ENCODE results near the gene GALNT2. TPM values are rescaled to one million over a fixed set of nuclear protein-coding genes. Genes with fewer than 3 reads are reported as not detected.
A peak's percentile ranks its signal among the peaks of the same experiment; 100 is the strongest.

The GALNT2 gene
- polyA plus RNA-seq, 6 donors from 2014 or later, result 15.1 to 22.4 (median 17.5) TPM

GRCh38 chr1:230295367-230295766, 228.3 kb downstream of the GALNT2 start:
- H3K27ac Mint-ChIP-seq, result peak overlapping the region in 3 of 6 donors; percentile 22 to 73 (median 24)
- ATAC-seq (ENCODE audit: low read depth in 2 of 2), result no peak

GRCh38 chr1:230299191-230300006, 232.4 kb downstream of the GALNT2 start:
- no peaks in the 10 kb centered on the region for H3K36me3 Mint-ChIP-seq
- no peak for DNase-seq
- H3K27me3 Mint-ChIP-seq, result no peaks in the 10 kb centered on the region
- peak; percentile 37 to 47 for ATAC-seq (ENCODE audit: low read depth in 2 of 2)
- peaks cover 0 to 4% (median 0%) of the 10 kb centered on the region in 7 donors for H3K9me3 Mint-ChIP-seq
- H3K4me3 Mint-ChIP-seq, result peak overlapping the region in 7 of 8 donors; percentile 42 to 87 (median 53)
- peak overlapping the region in 5 of 6 donors; percentile 74 to 96 (median 94) for H3K27ac Mint-ChIP-seq
- peaks cover 34 to 55% (median 41%) of the 10 kb centered on the region in 3 donors for H3K4me1 Mint-ChIP-seq

More at GRCh38 chr1:230295367-230295766, 228.3 kb downstream of the GALNT2 start:
- Mint-ChIP-seq H3K4me3 (no peak overlapping the region), H3K9me3 (peaks cover 0 to 5% (median 0%) of the 10 kb centered on the region in 7 donors), H3K36me3 (no peaks in the 10 kb centered on the region), H3K4me1 (peaks cover 46 to 58% (median 57%) of the 10 kb centered on the region in 3 donors), H3K27me3 (no peaks in the 10 kb centered on the region)
- no peak for DNase-seq

GRCh38 chr1:230300322-230301301, 233.6 kb downstream of the GALNT2 start:
- Mint-ChIP-seq H3K27me3 (no peaks in the 10 kb centered on the region), H3K4me1 (peaks cover 38 to 47% (median 42%) of the 10 kb centered on the region in 3 donors), H3K36me3 (no peaks in the 10 kb centered on the region), H3K4me3 (peak overlapping the region in 7 of 8 donors; percentile 45 to 87 (median 69)), H3K9me3 (peaks cover 0 to 4% (median 0%) of the 10 kb centered on the region in 7 donors), H3K27ac (peak overlapping the region; percentile 59 to 96 (median 88))
- DNase-seq (peak; percentile 60), ATAC-seq (ENCODE audit: low read depth in 2 of 2) (peak; percentile 85 to 87)

GRCh38 chr1:230301322-230301721, 234.3 kb downstream of the GALNT2 start:
- Mint-ChIP-seq H3K27ac (peak overlapping the region in 5 of 6 donors; percentile 39 to 96 (median 86)), H3K36me3 (no peaks in the 10 kb centered on the region), H3K27me3 (no peaks in the 10 kb centered on the region), H3K9me3 (peaks cover 0 to 4% (median 0%) of the 10 kb centered on the region in 7 donors), H3K4me3 (peak overlapping the region in 7 of 8 donors; percentile 8 to 86 (median 56)), H3K4me1 (peaks cover 33 to 47% (median 45%) of the 10 kb centered on the region in 3 donors)
- DNase-seq (no peak), ATAC-seq (ENCODE audit: low read depth in 2 of 2) (peak; percentile 6 to 9)

- DNase-seq (no peak), ATAC-seq (ENCODE audit: low read depth in 2 of 2) (no peak)
- Mint-ChIP-seq H3K9me3 (peaks cover 0 to 4% (median 0%) of the 10 kb centered on the region in 7 donors), H3K4me3 (peak overlapping the region in 6 of 8 donors; percentile 25 to 79 (median 54)), H3K4me1 (peaks cover 33 to 49% (median 47%) of the 10 kb centered on the region in 3 donors), H3K27ac (peak overlapping the region in 5 of 6 donors; percentile 80 to 96 (median 86)), H3K27me3 (no peaks in the 10 kb centered on the region), H3K36me3 (no peaks in the 10 kb centered on the region)
These were observed 234.8 kb downstream of the GALNT2 start for GRCh38 chr1:230301822-230302221.

- Mint-ChIP-seq H3K4me3 (no peak overlapping the region), H3K36me3 (no peaks in the 10 kb centered on the region), H3K4me1 (peaks cover 40 to 54% (median 54%) of the 10 kb centered on the region in 3 donors), H3K9me3 (no peaks in the 10 kb centered on the region), H3K27ac (peak overlapping the region in 5 of 6 donors; percentile 15 to 75 (median 53)), H3K27me3 (no peaks in the 10 kb centered on the region)
- ATAC-seq (ENCODE audit: low read depth in 2 of 2) (no peak), DNase-seq (no peak)
These were observed 236.0 kb downstream of the GALNT2 start for GRCh38 chr1:230303069-230303468.

- Mint-ChIP-seq H3K9me3 (no peaks in the 10 kb centered on the region), H3K4me1 (peaks cover 40 to 54% (median 54%) of the 10 kb centered on the region in 3 donors), H3K27ac (peak overlapping the region in 4 of 6 donors; percentile 51 to 83 (median 72)), H3K27me3 (no peaks in the 10 kb centered on the region), H3K36me3 (no peaks in the 10 kb centered on the region), H3K4me3 (no peak overlapping the region)
- DNase-seq (no peak), ATAC-seq (ENCODE audit: low read depth in 2 of 2) (no peak)
These were observed 236.8 kb downstream of the GALNT2 start for GRCh38 chr1:230303822-230304221.

- no peaks in the 10 kb centered on the region for H3K9me3 Mint-ChIP-seq
- no peak overlapping the region for H3K4me3 Mint-ChIP-seq
- ATAC-seq (ENCODE audit: low read depth in 2 of 2), result peak; percentile 50 to 68
- DNase-seq, result no peak
- peaks cover 0 to 3% (median 0%) of the 10 kb centered on the region in 3 donors for H3K27me3 Mint-ChIP-seq
- H3K4me1 Mint-ChIP-seq, result peaks cover 27 to 41% (median 38%) of the 10 kb centered on the region in 3 donors
- peak overlapping the region in 1 of 6 donors; percentile 37 for H3K27ac Mint-ChIP-seq
- no peaks in the 10 kb centered on the region for H3K36me3 Mint-ChIP-seq
These were observed 239.1 kb downstream of the GALNT2 start for GRCh38 chr1:230306169-230306568.

GRCh38 chr1:230307213-230307612, 240.2 kb downstream of the GALNT2 start:
- DNase-seq, result no peak
- H3K36me3 Mint-ChIP-seq, result no peaks in the 10 kb centered on the region
- no peak for ATAC-seq (ENCODE audit: low read depth in 2 of 2)
- H3K27ac Mint-ChIP-seq, result peak overlapping the region in 3 of 6 donors; percentile 28 to 59 (median 54)
- no peaks in the 10 kb centered on the region for H3K9me3 Mint-ChIP-seq
- H3K4me1 Mint-ChIP-seq, result peaks cover 18 to 31% (median 28%) of the 10 kb centered on the region in 3 donors
- H3K4me3 Mint-ChIP-seq, result no peak overlapping the region
- H3K27me3 Mint-ChIP-seq, result peaks cover 0 to 5% (median 3%) of the 10 kb centered on the region in 3 donors

- Mint-ChIP-seq H3K27me3 (peaks cover 0 to 8% (median 3%) of the 10 kb centered on the region in 3 donors), H3K27ac (peak overlapping the region in 1 of 6 donors; percentile 4), H3K9me3 (no peaks in the 10 kb centered on the region), H3K4me3 (no peak overlapping the region), H3K4me1 (peaks cover 14 to 28% (median 20%) of the 10 kb centered on the region in 3 donors), H3K36me3 (no peaks in the 10 kb centered on the region)
- ATAC-seq (ENCODE audit: low read depth in 2 of 2) (no peak), DNase-seq (no peak)
These were observed 241.0 kb downstream of the GALNT2 start for GRCh38 chr1:230308039-230308438.

GRCh38 chr1:230308821-230309220, 241.8 kb downstream of the GALNT2 start:
- Mint-ChIP-seq H3K36me3 (no peaks in the 10 kb centered on the region), H3K27me3 (peaks cover 0 to 10% (median 3%) of the 10 kb centered on the region in 3 donors), H3K4me1 (peaks cover 13 to 28% (median 14%) of the 10 kb centered on the region in 3 donors), H3K9me3 (no peaks in the 10 kb centered on the region), H3K4me3 (no peak overlapping the region), H3K27ac (no peak overlapping the region)
- DNase-seq (no peak), ATAC-seq (ENCODE audit: low read depth in 2 of 2) (no peak)

- no peaks in the 10 kb centered on the region for H3K36me3 Mint-ChIP-seq
These were observed 242.7 kb downstream of the GALNT2 start for GRCh38 chr1:230309646-230310177.

More at GRCh38 chr1:230309646-230310177, 242.7 kb downstream of the GALNT2 start:
- Mint-ChIP-seq H3K4me1 (peaks cover 13 to 28% (median 14%) of the 10 kb centered on the region in 3 donors), H3K4me3 (peak overlapping the region in 1 of 8 donors; percentile 13), H3K27me3 (peaks cover 0 to 10% (median 3%) of the 10 kb centered on the region in 3 donors), H3K9me3 (no peaks in the 10 kb centered on the region), H3K27ac (peak overlapping the region in 3 of 6 donors; percentile 42 to 64 (median 60))
- DNase-seq (no peak), ATAC-seq (ENCODE audit: low read depth in 2 of 2) (no peak)

All from naive B cell (primary cell).